Testis (tissue), 2 donors: ENCODE results near the gene GRIP1.

Source experiments
- POLR2A ChIP-seq: fragments of 450-650 bp; IDR thresholded peaks from one replicate; pipeline ENCODE4 v1.6.1; 2017; ENCODE audit warnings: antibody characterized with exemption, mild to moderate bottlenecking, moderate library complexity
- TF ChIP-seq, protein P1 (sequence below), 3 experiments: fragments of 450-650 bp in 2 of 3; fragments of 200-600 bp in 1 of 3; sonication (generic) in 1 of 3; IDR thresholded peaks; one replicate each; pipeline ENCODE4 v1.5.1; 2016 to 2019; ENCODE audit warnings: antibody characterized with exemption in 3 of 3, mild to moderate bottlenecking in 2 of 3, moderate library complexity in 1 of 3

- TF ChIP-seq, protein P1, sequence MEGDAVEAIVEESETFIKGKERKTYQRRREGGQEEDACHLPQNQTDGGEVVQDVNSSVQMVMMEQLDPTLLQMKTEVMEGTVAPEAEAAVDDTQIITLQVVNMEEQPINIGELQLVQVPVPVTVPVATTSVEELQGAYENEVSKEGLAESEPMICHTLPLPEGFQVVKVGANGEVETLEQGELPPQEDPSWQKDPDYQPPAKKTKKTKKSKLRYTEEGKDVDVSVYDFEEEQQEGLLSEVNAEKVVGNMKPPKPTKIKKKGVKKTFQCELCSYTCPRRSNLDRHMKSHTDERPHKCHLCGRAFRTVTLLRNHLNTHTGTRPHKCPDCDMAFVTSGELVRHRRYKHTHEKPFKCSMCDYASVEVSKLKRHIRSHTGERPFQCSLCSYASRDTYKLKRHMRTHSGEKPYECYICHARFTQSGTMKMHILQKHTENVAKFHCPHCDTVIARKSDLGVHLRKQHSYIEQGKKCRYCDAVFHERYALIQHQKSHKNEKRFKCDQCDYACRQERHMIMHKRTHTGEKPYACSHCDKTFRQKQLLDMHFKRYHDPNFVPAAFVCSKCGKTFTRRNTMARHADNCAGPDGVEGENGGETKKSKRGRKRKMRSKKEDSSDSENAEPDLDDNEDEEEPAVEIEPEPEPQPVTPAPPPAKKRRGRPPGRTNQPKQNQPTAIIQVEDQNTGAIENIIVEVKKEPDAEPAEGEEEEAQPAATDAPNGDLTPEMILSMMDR (IDR thresholded peaks at IDR 0.05), result no peak
- TF ChIP-seq POLR2A, result no peak
Observed at GRCh38 chr12:66499000-66499399, 179.9 kb downstream of the GRIP1 start.
